Measurements from ENCODE around the gene ATN1. TPM values are rescaled to one million over a fixed set of nuclear protein-coding genes. Genes with fewer than 3 reads are reported as not detected.
A peak's percentile ranks its signal among the peaks of the same experiment; 100 is the strongest.

Gene ATN1
- total RNA-seq, 1 experiment from 2014 or later = 62.0 TPM

DNA sequence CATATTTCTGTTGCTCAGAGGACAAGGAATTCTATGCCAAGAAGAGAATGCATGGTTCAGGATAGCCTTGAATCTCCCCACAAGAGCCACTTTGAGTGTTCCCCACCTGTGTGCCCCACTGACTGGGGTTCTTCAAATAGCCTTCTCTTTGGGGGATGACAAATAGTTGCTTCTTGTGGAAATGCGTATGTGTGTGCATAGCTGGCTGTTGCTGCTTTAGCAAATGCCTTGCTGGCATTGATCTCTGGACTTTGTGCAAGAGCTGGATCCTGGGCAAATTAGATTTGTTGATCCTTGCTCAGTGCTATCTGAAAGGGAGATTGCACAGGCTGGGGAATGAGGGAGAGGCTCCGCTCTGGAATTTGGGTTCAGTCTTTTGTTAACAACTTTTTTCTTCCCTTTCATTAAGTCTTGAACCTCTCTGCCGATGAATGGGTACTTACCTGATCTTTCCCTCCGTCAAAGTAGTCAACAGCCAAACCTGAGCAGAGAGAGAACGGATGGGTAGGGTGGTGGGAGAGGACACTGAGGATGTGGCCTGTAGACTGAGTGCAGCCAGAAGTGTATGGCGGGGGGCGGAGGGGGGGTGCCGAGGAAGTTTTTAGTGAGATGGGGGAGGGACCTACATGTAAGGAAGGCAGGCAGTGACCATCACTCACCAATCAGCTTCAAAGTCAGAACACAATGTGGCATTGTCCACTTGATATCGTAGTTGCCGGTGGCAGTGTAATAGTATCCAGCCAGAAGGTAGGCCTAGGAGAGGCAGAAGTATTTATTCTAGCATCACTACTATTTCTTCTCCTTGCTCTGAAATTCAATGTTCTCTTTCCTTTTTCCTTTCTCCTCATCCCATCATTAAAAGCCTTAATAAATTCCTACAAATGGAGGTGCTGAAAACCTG, 53.6 kb downstream of the ATN1 start:
- Mint-ChIP-seq H3K4me1 (ENCODE audit: low read depth, unreplicated experiment) (no peaks in the 10 kb centered on the region), H3K9me3 (ENCODE audit: low read depth, unreplicated experiment) (no peaks in the 10 kb centered on the region), H3K4me3 (ENCODE audit: low read depth, unreplicated experiment) (no peak overlapping the region), H3K27me3 (ENCODE audit: unreplicated experiment) (no peaks in the 10 kb centered on the region), H3K27ac (ENCODE audit: unreplicated experiment) (no peak overlapping the region), H3K36me3 (ENCODE audit: insufficient read depth, unreplicated experiment) (peaks cover 44% of the 10 kb centered on the region)
- intact Hi-C loops (cut with micrococcal nuclease; ENCODE audit: unreplicated experiment) = no loop called here
- DNase-seq = no peak
- no TSS peak for BruUV-seq (replicated peaks)
- CTCF ChIA-PET = no interaction called here
- TF ChIP-seq, protein P1, sequence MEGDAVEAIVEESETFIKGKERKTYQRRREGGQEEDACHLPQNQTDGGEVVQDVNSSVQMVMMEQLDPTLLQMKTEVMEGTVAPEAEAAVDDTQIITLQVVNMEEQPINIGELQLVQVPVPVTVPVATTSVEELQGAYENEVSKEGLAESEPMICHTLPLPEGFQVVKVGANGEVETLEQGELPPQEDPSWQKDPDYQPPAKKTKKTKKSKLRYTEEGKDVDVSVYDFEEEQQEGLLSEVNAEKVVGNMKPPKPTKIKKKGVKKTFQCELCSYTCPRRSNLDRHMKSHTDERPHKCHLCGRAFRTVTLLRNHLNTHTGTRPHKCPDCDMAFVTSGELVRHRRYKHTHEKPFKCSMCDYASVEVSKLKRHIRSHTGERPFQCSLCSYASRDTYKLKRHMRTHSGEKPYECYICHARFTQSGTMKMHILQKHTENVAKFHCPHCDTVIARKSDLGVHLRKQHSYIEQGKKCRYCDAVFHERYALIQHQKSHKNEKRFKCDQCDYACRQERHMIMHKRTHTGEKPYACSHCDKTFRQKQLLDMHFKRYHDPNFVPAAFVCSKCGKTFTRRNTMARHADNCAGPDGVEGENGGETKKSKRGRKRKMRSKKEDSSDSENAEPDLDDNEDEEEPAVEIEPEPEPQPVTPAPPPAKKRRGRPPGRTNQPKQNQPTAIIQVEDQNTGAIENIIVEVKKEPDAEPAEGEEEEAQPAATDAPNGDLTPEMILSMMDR (IDR thresholded peaks at IDR 0.05; ENCODE audit: unreplicated experiment) = no peak

- TF ChIP-seq, protein P1 (IDR thresholded peaks at IDR 0.05; ENCODE audit: unreplicated experiment) = no peak
- no peak for DNase-seq
- H3K9me3 Mint-ChIP-seq (ENCODE audit: low read depth, unreplicated experiment) = no peaks in the 10 kb centered on the region
- H3K4me3 Mint-ChIP-seq (ENCODE audit: low read depth, unreplicated experiment) = no peak overlapping the region
- H3K4me1 Mint-ChIP-seq (ENCODE audit: low read depth, unreplicated experiment) = no peaks in the 10 kb centered on the region
- CTCF ChIA-PET = no interaction called here
- no peak overlapping the region for H3K27ac Mint-ChIP-seq (ENCODE audit: unreplicated experiment)
- intact Hi-C loops (cut with micrococcal nuclease; ENCODE audit: unreplicated experiment) = no loop called here
- BruUV-seq (replicated peaks) = no TSS peak
- peaks cover 33% of the 10 kb centered on the region for H3K36me3 Mint-ChIP-seq (ENCODE audit: insufficient read depth, unreplicated experiment)
- H3K27me3 Mint-ChIP-seq (ENCODE audit: unreplicated experiment) = no peaks in the 10 kb centered on the region
These were observed 54.8 kb downstream of the ATN1 start for GRCh38 chr12:6982532-6982931.

- Mint-ChIP-seq H3K4me3 (ENCODE audit: low read depth, unreplicated experiment) (no peak overlapping the region), H3K27ac (ENCODE audit: unreplicated experiment) (no peak overlapping the region), H3K27me3 (ENCODE audit: unreplicated experiment) (no peaks in the 10 kb centered on the region)
These were observed 60.3 kb downstream of the ATN1 start for GRCh38 chr12:6987956-6988553.

More at GRCh38 chr12:6987956-6988553, 60.3 kb downstream of the ATN1 start:
- intact Hi-C loops (cut with micrococcal nuclease; ENCODE audit: unreplicated experiment) = no loop called here
- CTCF ChIA-PET = no interaction called here
- no peaks in the 10 kb centered on the region for H3K9me3 Mint-ChIP-seq (ENCODE audit: low read depth, unreplicated experiment)
- BruUV-seq (replicated peaks) = no TSS peak
- H3K36me3 Mint-ChIP-seq (ENCODE audit: insufficient read depth, unreplicated experiment) = peaks cover 6% of the 10 kb centered on the region
- no peak for DNase-seq
- no peaks in the 10 kb centered on the region for H3K4me1 Mint-ChIP-seq (ENCODE audit: low read depth, unreplicated experiment)
- TF ChIP-seq, protein P1 (IDR thresholded peaks at IDR 0.05; ENCODE audit: unreplicated experiment) = no peak

Small RNA genes within 50 kb of the gene (microRNA-seq; reads per million reads assigned to microRNA genes)
- gene MIR141 = 9,729 reads per million, percentile 94 among the genes with 10 or more reads in this experiment
- 68,449 reads per million, percentile 99 among the genes with 10 or more reads in this experiment for gene MIR200C

Other genes starting within 250 kb of the ATN1 start
- 64.9 and 68.5 TPM in 2 replicates for gene ZNF384, start 238.6 kb upstream of the ATN1 start, total RNA-seq (2022)
- not detected in 2 replicates for gene PIANP, start 227.1 kb upstream of the ATN1 start, total RNA-seq (2022)
- gene COPS7A, start 203.9 kb upstream of the ATN1 start, total RNA-seq (2022) = 47.3 and 55.3 TPM in 2 replicates
- 176 and 183 TPM in 2 replicates for gene MLF2, start 174.8 kb upstream of the ATN1 start, total RNA-seq (2022)
- 53.5 and 62.9 TPM in 2 replicates for gene PTMS, start 161.6 kb upstream of the ATN1 start, total RNA-seq (2022)
- gene LAG3, start 155.4 kb upstream of the ATN1 start, total RNA-seq (2022) = 0.34 TPM in 1 of 2 replicates, not detected in the other
- not detected in 2 replicates for gene CD4, start 138.4 kb upstream of the ATN1 start, total RNA-seq (2022)
- gene GPR162, start 106.1 kb upstream of the ATN1 start, total RNA-seq (2022) = not detected in 2 replicates
- 0.45 and 0.56 TPM in 2 replicates for gene P3H3, start 99.6 kb upstream of the ATN1 start, total RNA-seq (2022)
- not detected in 2 replicates for gene GNB3, start 87.0 kb upstream of the ATN1 start, total RNA-seq (2022)
- 47.9 and 57.1 TPM in 2 replicates for gene CDCA3, start 76.7 kb upstream of the ATN1 start, total RNA-seq (2022)
- gene USP5, start 75.8 kb upstream of the ATN1 start, total RNA-seq (2022) = 126 and 128 TPM in 2 replicates
- 608 and 639 TPM in 2 replicates for gene TPI1, start 60.4 kb upstream of the ATN1 start, total RNA-seq (2022)
- gene SPSB2, start 54.7 kb upstream of the ATN1 start, total RNA-seq (2022) = 18.0 and 21.5 TPM in 2 replicates
- gene LRRC23, start 23.1 kb upstream of the ATN1 start, total RNA-seq (2022) = 6.0 and 8.3 TPM in 2 replicates
- gene ENO2, start 13.4 kb upstream of the ATN1 start, total RNA-seq (2022) = 14.5 and 16.1 TPM in 2 replicates
- not detected in 2 replicates for gene RNU7-1, start 15.9 kb downstream of the ATN1 start, total RNA-seq (2022)
- gene C12orf57, start 16.1 kb downstream of the ATN1 start, total RNA-seq (2022) = 96.7 and 103 TPM in 2 replicates
- 42.4 and 46.3 TPM in 2 replicates for gene PTPN6, start 23.4 kb downstream of the ATN1 start, total RNA-seq (2022)
- 182 and 195 TPM in 2 replicates for gene PHB2, start 42.7 kb downstream of the ATN1 start, total RNA-seq (2022)
- gene EMG1, start 43.0 kb downstream of the ATN1 start, total RNA-seq (2022) = 73.1 and 80.5 TPM in 2 replicates
- 30.2 and 31.7 TPM in 2 replicates for gene LPCAT3, start 90.5 kb downstream of the ATN1 start, total RNA-seq (2022)
- 7.1 and 9.7 TPM in 2 replicates for gene C1S, start 132.8 kb downstream of the ATN1 start, total RNA-seq (2022)
- gene C1R, start 164.5 kb downstream of the ATN1 start, total RNA-seq (2022) = 7.6 and 7.9 TPM in 2 replicates
- 43.2 and 43.4 TPM in 2 replicates for gene C1RL, start 181.3 kb downstream of the ATN1 start, total RNA-seq (2022)
- 0.81 and 2.3 TPM in 2 replicates for gene RBP5, start 200.9 kb downstream of the ATN1 start, total RNA-seq (2022)
- 37.5 and 48.1 TPM in 2 replicates for gene CLSTN3, start 202.4 kb downstream of the ATN1 start, total RNA-seq (2022)